ENCODE measurements around the gene JPH4.

Gene JPH4

GRCh38 chr14:23578560-23579310, at the start of gene JPH4:
Gene JPH4, minus strand, starts transcription at chr14:23578790. Its CDS starts 1,337 bp downstream, at chr14:23577453.
- DNase-seq (ENCODE audit: low read depth, low spot score), result no peak
- no peak within 1 kb of the TSS for H3K27ac ChIP-seq

GRCh38 chr14:23627961-23628360, 49.4 kb upstream of the JPH4 start:
- H3K27ac ChIP-seq, result no peak overlapping the region
- DNase-seq (ENCODE audit: low read depth, low spot score), result no peak

GRCh38 chr14:23626946-23627345, 48.4 kb upstream of the JPH4 start:
- H3K27ac ChIP-seq, result no peak overlapping the region
- DNase-seq (ENCODE audit: low read depth, low spot score), result no peak

- no peak overlapping the region for H3K27ac ChIP-seq
- DNase-seq (ENCODE audit: low read depth, low spot score), result no peak
Measured at GRCh38 chr14:23624830-23625404, 46.3 kb upstream of the JPH4 start.

- H3K27ac ChIP-seq, result no peak overlapping the region
Measured at GRCh38 chr14:23623962-23624361, 45.4 kb upstream of the JPH4 start.

GRCh38 chr14:23622990-23623389, 44.4 kb upstream of the JPH4 start:
- no peak overlapping the region for H3K27ac ChIP-seq
- DNase-seq (ENCODE audit: low read depth, low spot score), result no peak

More at GRCh38 chr14:23623962-23624361, 45.4 kb upstream of the JPH4 start:
- DNase-seq (ENCODE audit: low read depth, low spot score), result no peak

GRCh38 chr14:23621932-23622730, 43.5 kb upstream of the JPH4 start:
- no peak for DNase-seq (ENCODE audit: low read depth, low spot score)
- H3K27ac ChIP-seq, result no peak overlapping the region

- DNase-seq (ENCODE audit: low read depth, low spot score), result no peak
- H3K27ac ChIP-seq, result no peak overlapping the region
Measured at GRCh38 chr14:23621204-23621931, 42.8 kb upstream of the JPH4 start.

GRCh38 chr14:23620177-23620702, 41.6 kb upstream of the JPH4 start:
- H3K27ac ChIP-seq, result no peak overlapping the region
- DNase-seq (ENCODE audit: low read depth, low spot score), result no peak

- no peak overlapping the region for H3K27ac ChIP-seq
- no peak for DNase-seq (ENCODE audit: low read depth, low spot score)
Measured at GRCh38 chr14:23618415-23618988, 39.9 kb upstream of the JPH4 start.

GRCh38 chr14:23617539-23617938, 38.9 kb upstream of the JPH4 start:
- no peak overlapping the region for H3K27ac ChIP-seq
- no peak for DNase-seq (ENCODE audit: low read depth, low spot score)

- no peak overlapping the region for H3K27ac ChIP-seq
- no peak for DNase-seq (ENCODE audit: low read depth, low spot score)
Measured at GRCh38 chr14:23615856-23616255, 37.3 kb upstream of the JPH4 start.

GRCh38 chr14:23614395-23614828, 35.8 kb upstream of the JPH4 start:
- DNase-seq (ENCODE audit: low read depth, low spot score), result no peak
- H3K27ac ChIP-seq, result no peak overlapping the region

GRCh38 chr14:23613242-23614070, 34.9 kb upstream of the JPH4 start:
- no peak for DNase-seq (ENCODE audit: low read depth, low spot score)
- no peak overlapping the region for H3K27ac ChIP-seq

- DNase-seq (ENCODE audit: low read depth, low spot score), result no peak
- H3K27ac ChIP-seq, result no peak overlapping the region
Measured at GRCh38 chr14:23612802-23613201, 34.2 kb upstream of the JPH4 start.

GRCh38 chr14:23612354-23612732, 33.8 kb upstream of the JPH4 start:
- no peak overlapping the region for H3K27ac ChIP-seq
- no peak for DNase-seq (ENCODE audit: low read depth, low spot score)

- no peak overlapping the region for H3K27ac ChIP-seq
- no peak for DNase-seq (ENCODE audit: low read depth, low spot score)
Measured at GRCh38 chr14:23610815-23611289, 32.3 kb upstream of the JPH4 start.

- no peak overlapping the region for H3K27ac ChIP-seq
- DNase-seq (ENCODE audit: low read depth, low spot score), result no peak
Measured at GRCh38 chr14:23610090-23610814, 31.7 kb upstream of the JPH4 start.

All from epithelial cell of prostate (primary cell).